ENCODE results near the gene GDPD1.
A peak's percentile ranks its signal among the peaks of the same experiment; 100 is the strongest.

GDPD1 gene

DNA sequence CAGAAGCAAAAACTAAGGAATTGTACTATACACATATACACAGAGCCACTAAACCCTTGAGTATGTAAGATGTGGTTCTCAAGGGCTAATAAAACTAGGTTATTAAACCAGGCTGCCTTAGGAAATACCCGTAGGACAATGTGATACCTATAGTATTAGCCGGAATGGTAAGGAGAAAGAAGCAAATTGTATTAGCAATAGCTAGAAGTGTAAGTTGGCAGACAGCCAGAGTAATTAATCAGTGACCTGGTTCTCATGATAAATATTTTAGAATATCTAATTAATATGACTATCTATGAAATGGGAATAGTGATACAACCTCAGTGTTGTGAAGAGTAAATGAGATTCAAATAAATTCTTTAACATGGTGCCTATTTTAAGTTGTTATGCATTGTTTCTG is 18.6 kb downstream of the GDPD1 start:
- DNase-seq (ENCODE audit: low read depth) = no peak
- H3K4me3 ChIP-seq (ENCODE audit: low read length) = no peak overlapping the region
- TF ChIP-seq, protein P1, sequence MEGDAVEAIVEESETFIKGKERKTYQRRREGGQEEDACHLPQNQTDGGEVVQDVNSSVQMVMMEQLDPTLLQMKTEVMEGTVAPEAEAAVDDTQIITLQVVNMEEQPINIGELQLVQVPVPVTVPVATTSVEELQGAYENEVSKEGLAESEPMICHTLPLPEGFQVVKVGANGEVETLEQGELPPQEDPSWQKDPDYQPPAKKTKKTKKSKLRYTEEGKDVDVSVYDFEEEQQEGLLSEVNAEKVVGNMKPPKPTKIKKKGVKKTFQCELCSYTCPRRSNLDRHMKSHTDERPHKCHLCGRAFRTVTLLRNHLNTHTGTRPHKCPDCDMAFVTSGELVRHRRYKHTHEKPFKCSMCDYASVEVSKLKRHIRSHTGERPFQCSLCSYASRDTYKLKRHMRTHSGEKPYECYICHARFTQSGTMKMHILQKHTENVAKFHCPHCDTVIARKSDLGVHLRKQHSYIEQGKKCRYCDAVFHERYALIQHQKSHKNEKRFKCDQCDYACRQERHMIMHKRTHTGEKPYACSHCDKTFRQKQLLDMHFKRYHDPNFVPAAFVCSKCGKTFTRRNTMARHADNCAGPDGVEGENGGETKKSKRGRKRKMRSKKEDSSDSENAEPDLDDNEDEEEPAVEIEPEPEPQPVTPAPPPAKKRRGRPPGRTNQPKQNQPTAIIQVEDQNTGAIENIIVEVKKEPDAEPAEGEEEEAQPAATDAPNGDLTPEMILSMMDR (IDR thresholded peaks at IDR 0.05; ENCODE audit: insufficient read depth, low read depth, low read length, missing control alignments) = no peak

DNA sequence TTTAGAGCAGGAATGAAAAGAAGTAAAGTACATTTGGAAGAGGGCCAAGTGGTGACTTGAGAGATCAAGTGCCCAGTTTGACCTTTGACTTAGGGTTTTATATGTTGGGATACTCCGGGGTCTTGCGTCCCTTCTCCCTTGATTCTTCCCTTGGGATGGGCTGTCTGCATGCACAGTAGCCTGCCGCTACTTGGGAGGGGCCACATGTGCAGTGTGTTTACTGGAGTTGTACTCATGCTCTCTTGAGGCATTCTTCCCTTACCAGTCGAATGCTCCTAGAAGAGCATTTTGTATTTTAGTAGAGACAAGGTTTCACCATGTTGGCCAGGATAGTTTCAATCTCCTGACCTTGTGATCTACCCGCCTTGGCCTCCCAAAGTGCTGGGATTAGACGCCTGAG is 23.8 kb downstream of the GDPD1 start:
- H3K4me3 ChIP-seq (ENCODE audit: low read length) = no peak overlapping the region
- TF ChIP-seq, protein P1 (IDR thresholded peaks at IDR 0.05; ENCODE audit: insufficient read depth, low read depth, low read length, missing control alignments) = no peak
- DNase-seq (ENCODE audit: low read depth) = no peak

DNA sequence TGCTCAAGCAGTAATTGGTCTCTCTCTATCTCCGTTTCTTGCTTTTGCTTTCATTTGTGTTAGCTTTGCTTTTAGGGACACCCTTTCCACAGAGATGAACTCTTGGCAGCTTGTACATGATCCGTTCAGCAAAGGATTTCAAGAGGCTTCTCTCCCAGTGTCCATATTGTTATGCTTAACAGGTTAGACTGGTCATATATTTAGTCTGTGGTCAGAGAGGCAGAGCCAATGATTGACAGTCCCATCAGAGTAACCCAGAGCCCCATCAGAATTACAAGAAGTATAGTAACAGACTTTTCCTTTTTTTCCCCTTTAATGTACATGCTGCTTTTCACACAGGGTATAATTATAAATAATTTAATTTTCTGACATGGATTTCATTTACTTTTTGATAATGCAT is 34.4 kb downstream of the GDPD1 start:
- TF ChIP-seq, protein P1 (IDR thresholded peaks at IDR 0.05; ENCODE audit: insufficient read depth, low read depth, low read length, missing control alignments) = no peak
- no peak overlapping the region for H3K4me3 ChIP-seq (ENCODE audit: low read length)
- DNase-seq (ENCODE audit: low read depth) = peak; percentile 7

DNA sequence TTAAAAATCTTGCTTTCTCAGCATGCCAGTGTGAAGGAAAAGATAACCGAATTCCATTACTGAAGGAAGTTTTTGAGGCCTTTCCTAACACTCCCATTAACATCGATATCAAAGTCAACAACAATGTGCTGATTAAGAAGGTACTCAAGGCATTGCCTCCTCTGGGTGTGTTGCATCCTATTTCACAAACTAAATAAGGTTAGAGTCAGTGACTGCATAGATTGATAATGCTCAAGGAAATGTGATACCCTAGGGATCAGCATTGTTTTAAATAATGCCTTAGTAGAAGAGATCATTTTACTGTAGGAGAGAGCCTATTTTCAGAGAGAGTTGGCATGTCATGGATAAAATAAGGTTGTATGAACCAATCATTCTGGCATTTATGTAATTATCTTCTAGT is 36.8 kb downstream of the GDPD1 start:
- H3K4me3 ChIP-seq (ENCODE audit: low read length) = no peak overlapping the region
- TF ChIP-seq, protein P1 (IDR thresholded peaks at IDR 0.05; ENCODE audit: insufficient read depth, low read depth, low read length, missing control alignments) = no peak
- peak; percentile 10 for DNase-seq (ENCODE audit: low read depth)

DNA sequence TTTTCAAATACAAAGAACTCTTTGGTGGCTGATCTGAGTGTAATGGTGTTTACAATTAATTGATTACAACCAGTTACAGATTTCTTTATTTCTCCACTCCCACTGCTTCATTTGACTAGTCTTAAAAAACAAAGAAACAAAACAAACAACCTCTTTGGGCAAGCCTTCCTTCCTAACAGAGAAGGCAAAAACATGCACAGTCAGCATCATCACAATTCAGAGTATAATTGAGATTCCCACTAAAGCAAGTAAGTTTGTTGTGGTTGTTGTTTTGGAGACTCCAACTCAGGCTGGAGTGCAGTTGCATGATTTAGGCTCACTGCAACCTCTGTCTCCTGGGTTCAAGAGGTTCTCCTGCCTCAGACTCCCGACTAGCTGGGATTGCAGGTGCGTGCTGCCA is 40.4 kb downstream of the GDPD1 start:
- DNase-seq (ENCODE audit: low read depth) = no peak
- no peak overlapping the region for H3K4me3 ChIP-seq (ENCODE audit: low read length)
- TF ChIP-seq, protein P1 (IDR thresholded peaks at IDR 0.05; ENCODE audit: insufficient read depth, low read depth, low read length, missing control alignments) = no peak

DNA sequence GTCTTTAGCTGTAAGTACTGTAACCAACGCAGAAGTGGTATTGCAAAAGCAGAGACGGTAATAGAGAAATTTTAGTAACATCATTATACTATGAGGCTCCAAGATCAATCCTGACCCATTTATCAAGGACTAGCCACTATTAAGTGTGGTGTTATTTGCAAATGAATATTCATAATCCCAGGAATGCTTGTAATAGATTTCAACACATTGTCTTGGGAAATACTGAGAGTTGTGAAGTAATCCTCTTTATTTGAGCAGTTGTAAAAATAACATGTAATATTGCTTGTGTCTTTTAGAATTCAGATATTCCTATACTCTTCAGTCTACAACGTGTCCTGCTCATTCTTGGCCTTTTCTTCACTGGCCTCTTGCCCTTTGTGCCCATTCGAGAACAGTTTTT is 46.4 kb downstream of the GDPD1 start:
- H3K4me3 ChIP-seq (ENCODE audit: low read length) = no peak overlapping the region
- DNase-seq (ENCODE audit: low read depth) = peak; percentile 39

DNA sequence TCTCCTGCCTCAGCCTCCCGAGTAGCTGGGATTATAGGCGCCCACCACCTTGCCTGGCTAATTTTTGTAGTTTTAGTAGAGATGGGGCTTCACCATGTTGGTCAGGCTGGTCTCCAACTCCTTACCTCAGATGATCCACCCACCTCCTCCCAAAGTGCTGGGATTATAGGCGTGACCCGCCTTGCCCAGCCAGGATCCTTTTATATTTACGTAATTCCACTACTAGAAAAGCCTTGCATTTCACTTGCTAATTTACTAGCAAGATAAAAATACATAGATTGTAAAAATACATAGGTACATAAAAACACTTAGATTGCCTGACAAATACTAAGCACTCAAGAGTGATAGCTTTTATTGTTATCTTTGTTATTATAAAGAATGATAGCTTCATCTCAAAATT is 47.5 kb downstream of the GDPD1 start:
- no peak overlapping the region for H3K4me3 ChIP-seq (ENCODE audit: low read length)
- TF ChIP-seq, protein P1 (IDR thresholded peaks at IDR 0.05; ENCODE audit: insufficient read depth, low read depth, low read length, missing control alignments) = no peak
- DNase-seq (ENCODE audit: low read depth) = no peak

More for the DNA sequence above, 46.4 kb downstream of the GDPD1 start:
- TF ChIP-seq, protein P1 (IDR thresholded peaks at IDR 0.05; ENCODE audit: insufficient read depth, low read depth, low read length, missing control alignments) = no peak

Measured in epithelial cell of esophagus (primary cell).